Fibroblast of mammary gland (primary cell): ENCODE measurements around the gene PAEP.

Source experiments
- DNase-seq: peaks from one replicate; pipeline ENCODE4 v3.0.0-alpha.2; 2010; ENCODE audit warnings: low read depth
- H3K4me3 ChIP-seq: 2 replicates; pipeline ENCODE4 v1.5.1; 2011; ENCODE audit warnings: low read depth, mild to moderate bottlenecking, low read length, moderate library complexity; ENCODE audit not compliant: control insufficient read depth
- TF ChIP-seq, protein P1 (sequence below): conservative IDR thresholded peaks from 2 replicates; pipeline ENCODE4 v1.5.1; 2011; ENCODE audit warnings: low read depth, low read length, inconsistent platforms; ENCODE audit not compliant: control insufficient read depth, insufficient read depth

Gene PAEP

DNA sequence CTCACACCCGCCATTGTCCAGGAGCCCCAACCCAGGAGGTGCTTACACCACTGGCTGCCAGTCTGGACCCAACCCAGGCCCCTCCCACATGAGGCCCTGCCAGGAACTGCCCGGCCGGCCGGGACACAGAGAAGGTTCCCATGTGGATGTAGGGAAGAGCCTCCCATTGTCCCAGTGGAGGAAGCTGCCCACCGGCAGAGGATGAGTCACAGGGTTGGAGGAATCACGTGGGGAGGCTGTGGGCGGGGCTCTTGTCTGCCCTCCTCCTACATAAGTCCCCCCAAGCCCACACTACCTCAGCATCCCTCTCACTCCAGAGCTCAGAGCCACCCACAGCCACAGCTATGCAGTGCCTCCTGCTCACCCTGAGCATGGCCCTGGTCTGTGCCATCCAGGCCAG, 26.1 kb downstream of the PAEP start:
- TF ChIP-seq, protein P1, sequence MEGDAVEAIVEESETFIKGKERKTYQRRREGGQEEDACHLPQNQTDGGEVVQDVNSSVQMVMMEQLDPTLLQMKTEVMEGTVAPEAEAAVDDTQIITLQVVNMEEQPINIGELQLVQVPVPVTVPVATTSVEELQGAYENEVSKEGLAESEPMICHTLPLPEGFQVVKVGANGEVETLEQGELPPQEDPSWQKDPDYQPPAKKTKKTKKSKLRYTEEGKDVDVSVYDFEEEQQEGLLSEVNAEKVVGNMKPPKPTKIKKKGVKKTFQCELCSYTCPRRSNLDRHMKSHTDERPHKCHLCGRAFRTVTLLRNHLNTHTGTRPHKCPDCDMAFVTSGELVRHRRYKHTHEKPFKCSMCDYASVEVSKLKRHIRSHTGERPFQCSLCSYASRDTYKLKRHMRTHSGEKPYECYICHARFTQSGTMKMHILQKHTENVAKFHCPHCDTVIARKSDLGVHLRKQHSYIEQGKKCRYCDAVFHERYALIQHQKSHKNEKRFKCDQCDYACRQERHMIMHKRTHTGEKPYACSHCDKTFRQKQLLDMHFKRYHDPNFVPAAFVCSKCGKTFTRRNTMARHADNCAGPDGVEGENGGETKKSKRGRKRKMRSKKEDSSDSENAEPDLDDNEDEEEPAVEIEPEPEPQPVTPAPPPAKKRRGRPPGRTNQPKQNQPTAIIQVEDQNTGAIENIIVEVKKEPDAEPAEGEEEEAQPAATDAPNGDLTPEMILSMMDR = no peak
- no peak for DNase-seq
- no peak overlapping the region for H3K4me3 ChIP-seq

DNA sequence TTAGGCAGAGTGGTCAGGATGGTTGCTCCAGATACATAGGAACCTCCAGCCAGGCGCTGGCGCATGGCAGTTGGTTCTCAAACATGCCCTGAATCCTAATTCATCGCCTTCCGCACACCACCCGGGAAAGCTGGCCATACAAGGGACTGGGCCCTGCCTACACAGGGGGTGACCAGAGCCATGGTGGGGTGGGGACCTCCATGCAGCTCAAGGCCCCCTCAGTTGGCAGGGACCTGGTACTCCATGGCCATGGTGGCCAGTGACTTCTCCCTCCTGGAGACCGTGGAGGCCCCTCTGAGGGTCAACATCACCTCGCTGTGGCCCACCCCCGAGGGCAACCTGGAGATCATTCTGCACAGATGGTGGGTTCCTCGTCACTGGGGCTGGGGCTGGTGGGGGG, 26.8 kb downstream of the PAEP start:
- TF ChIP-seq, protein P1 = no peak
- DNase-seq = no peak
- no peak overlapping the region for H3K4me3 ChIP-seq

DNA sequence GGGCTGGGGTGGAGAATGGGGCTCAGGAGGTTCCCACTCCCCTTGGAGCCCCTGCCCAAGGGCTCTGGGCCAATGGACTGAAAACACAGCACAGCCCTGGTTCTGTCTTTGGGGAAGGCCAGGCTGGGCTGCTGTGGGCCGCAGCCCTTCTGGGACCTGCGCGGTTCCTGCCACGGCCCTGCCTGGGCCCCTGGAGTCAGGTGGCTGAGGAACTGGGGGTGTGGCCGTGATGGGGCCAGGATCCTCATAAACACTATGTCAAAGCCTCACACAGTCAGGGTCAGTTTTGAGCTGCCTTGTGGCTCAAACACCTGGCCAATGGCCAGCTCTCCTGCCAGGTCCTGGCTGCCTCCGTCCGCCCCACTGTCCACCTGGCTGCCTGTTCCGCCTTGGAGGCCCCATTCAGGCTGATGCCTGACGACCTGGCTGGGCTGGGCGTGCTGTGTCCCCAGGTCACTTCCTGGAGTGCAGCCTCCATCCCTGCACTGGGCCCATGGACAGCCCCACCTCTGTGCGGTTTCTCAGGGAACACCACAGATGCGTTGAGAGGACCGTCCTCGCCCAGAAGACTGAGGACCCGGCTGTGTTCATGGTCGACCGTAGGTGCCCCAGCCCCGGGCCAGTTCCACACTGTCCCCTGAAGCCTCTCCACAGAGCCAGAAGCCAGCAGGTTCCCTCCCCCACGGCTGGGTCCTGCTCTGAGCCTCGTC, 27.5 kb downstream of the PAEP start:
- H3K4me3 ChIP-seq = no peak overlapping the region
- TF ChIP-seq, protein P1 = no peak
- no peak for DNase-seq

DNA sequence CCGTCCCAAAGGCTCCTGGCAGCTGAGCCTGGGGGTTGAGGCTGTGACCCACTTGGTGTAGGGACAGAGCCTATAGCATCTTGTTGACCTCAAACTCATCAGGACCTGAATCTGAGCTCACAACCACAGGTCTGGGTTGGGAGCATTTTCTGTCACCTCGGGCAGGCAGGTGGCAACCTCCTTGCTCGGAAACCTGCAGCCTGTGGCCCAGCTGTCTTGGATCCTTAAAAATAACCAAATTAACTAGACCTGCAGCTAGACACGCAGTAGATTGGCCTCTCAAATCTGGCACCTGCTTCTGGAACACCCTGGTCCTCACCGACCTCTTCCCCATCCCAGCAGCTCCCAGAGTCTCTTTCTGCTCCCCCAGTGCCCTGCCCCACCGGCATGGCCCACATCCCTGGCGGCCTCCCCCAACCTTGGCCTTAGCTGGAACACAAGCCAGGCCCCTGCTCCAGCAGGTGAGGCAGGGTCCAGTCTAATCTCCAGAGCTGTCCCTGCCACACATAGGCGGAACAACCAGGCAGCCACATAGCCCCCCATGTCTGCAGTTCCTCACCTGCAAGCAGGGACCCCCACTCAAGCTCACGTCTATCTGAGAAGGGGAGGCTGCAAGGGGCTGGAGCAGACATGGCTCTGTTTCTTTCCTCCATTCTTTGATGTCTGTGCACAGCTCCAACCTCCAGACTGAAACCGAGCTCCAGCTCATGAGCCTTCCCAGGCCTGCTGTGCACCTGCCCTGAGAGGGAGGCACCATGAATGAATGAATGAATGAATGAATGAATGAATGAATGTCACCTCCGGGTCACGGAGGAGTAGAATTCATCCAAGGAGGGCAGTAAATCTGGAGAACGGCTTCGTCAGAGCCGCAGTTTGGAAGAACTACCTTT, 28.3 kb downstream of the PAEP start:
- no peak overlapping the region for H3K4me3 ChIP-seq
- TF ChIP-seq, protein P1 = no peak
- no peak for DNase-seq

DNA sequence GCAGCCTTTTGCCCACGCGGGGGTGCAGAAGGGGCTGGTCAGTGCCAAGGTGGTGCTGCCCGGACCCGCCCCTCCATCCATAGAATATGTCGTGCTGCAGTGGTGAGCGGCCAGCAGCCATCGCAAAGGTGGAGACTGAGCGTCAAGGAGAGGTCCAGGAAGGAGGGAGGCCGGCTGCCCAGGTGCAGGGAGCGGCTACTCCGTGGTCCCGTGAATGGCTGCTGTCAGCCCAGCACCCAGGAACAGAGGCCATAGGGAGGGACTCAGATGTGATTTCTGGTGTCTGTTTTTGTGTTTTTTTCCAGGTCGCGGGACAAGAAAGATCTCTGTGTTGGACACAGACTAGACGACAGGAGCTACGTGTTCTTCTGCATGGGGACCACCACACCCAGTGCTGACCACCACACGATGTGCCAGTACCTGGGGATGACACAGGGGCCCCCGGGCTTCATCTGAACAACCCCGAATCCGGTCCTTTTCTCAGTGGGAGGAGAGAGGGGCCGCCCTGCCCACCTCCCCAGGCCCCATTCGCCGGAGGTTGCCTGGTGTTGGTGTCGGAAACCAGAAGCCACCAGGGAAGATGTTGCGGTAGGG, 29.0 kb downstream of the PAEP start:
- DNase-seq = no peak
- TF ChIP-seq, protein P1 = no peak
- no peak overlapping the region for H3K4me3 ChIP-seq

DNA sequence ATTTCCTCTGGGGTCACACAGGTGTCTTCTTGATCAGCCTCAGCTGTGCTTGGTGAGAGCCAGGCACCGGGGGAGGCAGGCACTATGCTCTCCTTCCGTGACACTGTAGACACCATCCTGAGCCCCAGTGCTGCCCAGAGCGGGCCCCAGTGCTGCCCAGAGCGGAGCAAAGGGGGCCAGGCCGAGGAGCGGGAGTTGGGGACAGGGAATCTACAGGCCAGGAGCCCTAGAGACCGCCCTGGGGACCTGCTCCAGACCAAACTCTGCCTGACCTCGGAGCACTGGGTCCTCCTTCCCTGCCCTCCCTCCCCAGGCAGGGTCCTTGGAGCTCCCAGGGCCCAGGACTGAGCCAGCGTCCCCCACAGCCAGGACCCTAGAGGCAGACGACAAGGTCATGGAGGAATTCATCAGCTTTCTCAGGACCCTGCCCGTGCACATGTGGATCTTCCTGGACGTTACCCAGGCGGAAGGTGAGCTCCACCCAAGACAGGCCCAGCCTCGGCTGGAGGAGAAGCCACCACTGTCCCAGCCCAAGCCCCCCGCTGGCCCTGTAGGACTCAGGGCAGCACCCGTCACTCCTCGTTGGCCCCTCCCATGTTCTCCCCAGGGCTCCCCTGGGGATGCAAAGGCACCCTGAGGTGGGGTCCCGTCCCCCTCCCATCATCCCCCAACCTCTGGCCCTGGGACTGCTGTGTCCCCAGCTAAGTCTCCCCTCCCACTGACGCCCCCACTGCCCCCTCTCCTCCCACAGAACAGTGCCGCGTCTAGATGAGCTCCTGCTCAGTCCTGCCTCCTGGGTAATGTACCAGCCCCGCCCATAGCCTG, 30.2 kb downstream of the PAEP start:
- DNase-seq = no peak
- TF ChIP-seq, protein P1 = no peak
- no peak overlapping the region for H3K4me3 ChIP-seq
